GM12874 (cell line): ENCODE data around the gene MAPK8.

Experiments
- CTCF ChIP-seq: IDR thresholded peaks from 2 replicates; pipeline ENCODE4 v1.5.1; 2011; ENCODE audit warnings: low read depth, mild to moderate bottlenecking, control low read depth, low read length, moderate library complexity; ENCODE audit not compliant: insufficient read depth

The MAPK8 gene

GRCh38 chr10:48451969-48452878, 145.7 kb downstream of the MAPK8 start:
- TF ChIP-seq CTCF = no peak

- TF ChIP-seq CTCF = no peak
Observed at GRCh38 chr10:48452879-48453412, 146.5 kb downstream of the MAPK8 start.

- no peak for TF ChIP-seq CTCF
Observed at GRCh38 chr10:48453451-48454301, 147.2 kb downstream of the MAPK8 start.

- no peak for TF ChIP-seq CTCF
Observed at GRCh38 chr10:48454302-48455054, 148.0 kb downstream of the MAPK8 start.

GRCh38 chr10:48455055-48455391, 148.5 kb downstream of the MAPK8 start:
- TF ChIP-seq CTCF = no peak

GRCh38 chr10:48455392-48456151, 149.1 kb downstream of the MAPK8 start:
- TF ChIP-seq CTCF = no peak
